Upper lobe of right lung (tissue), 1 donor: ENCODE data around the gene CRMP1. TPM values are rescaled to one million over a fixed set of nuclear protein-coding genes. Genes with fewer than 3 reads are reported as not detected.

ENCODE experiments used
- ATAC-seq: fragments of 200-7000 bp; cut with Tn5 transposase; one replicate; pipeline ENCODE4 v1.9.1; 2020; ENCODE audit warnings: mild to moderate bottlenecking, moderate library complexity
- DNase-seq: peaks from one replicate; pipeline ENCODE4 v3.0.0-alpha.2; 2020
- H3K27ac ChIP-seq: fragments of 200-600 bp; one replicate; pipeline ENCODE4 v1.8.0; 2022
- H3K27me3 ChIP-seq: fragments of 200-600 bp; one replicate; pipeline ENCODE4 v1.8.0; 2022; ENCODE audit warnings: mild to moderate bottlenecking
- H3K36me3 ChIP-seq: fragments of 200-600 bp; one replicate; pipeline ENCODE4 v1.8.0; 2022
- H3K4me1 ChIP-seq: fragments of 200-600 bp; one replicate; pipeline ENCODE4 v1.8.0; 2022
- H3K4me3 ChIP-seq: fragments of 200-600 bp; one replicate; pipeline ENCODE4 v1.8.0; 2022; ENCODE audit warnings: mild to moderate bottlenecking
- H3K9me3 ChIP-seq: fragments of 200-600 bp; one replicate; pipeline ENCODE4 v1.8.0; 2022
- CTCF ChIP-seq: fragments of 200-600 bp; IDR thresholded peaks from one replicate; pipeline ENCODE4 v1.8.0; 2022; ENCODE audit warnings: antibody characterized with exemption
- intact Hi-C: fragments of 100-400 bp; cut with DNase I; formaldehyde crosslinking; loops from one replicate; pipeline ENCODE4 v1.11.0; 2022
- total RNA-seq: library from RNA; stranded (reverse); fragmentation: NEBNext Ultra II Directional; extraction: Animal tissue kit (Norgen Biotek cat#: 25700); gene quantifications from one replicate; pipeline ENCODE4 v1.2.1, GENCODE V29; 2021
- donor health status: DM: no; HTN: yes; CAD: no; lungs with severe emphysema.

Gene CRMP1
- total RNA-seq, 1 donor from 2014 or later: 6.1 TPM

- no peak for TF ChIP-seq CTCF
- Histone ChIP-seq H3K9me3 (no peaks in the 10 kb centered on the region), H3K27ac (no peak overlapping the region), H3K4me3 (no peak overlapping the region), H3K27me3 (peaks cover 5% of the 10 kb centered on the region), H3K36me3 (no peaks in the 10 kb centered on the region), H3K4me1 (no peaks in the 10 kb centered on the region)
- intact Hi-C loops: no loop called here
- DNase-seq: no peak
- ATAC-seq: no peak
Observed at GRCh38 chr4:5927747-5928146, 34.9 kb upstream of the CRMP1 start.

- ATAC-seq: no peak
- Histone ChIP-seq H3K27me3 (peaks cover 5% of the 10 kb centered on the region), H3K36me3 (no peaks in the 10 kb centered on the region), H3K4me3 (no peak overlapping the region), H3K4me1 (no peaks in the 10 kb centered on the region), H3K9me3 (no peaks in the 10 kb centered on the region), H3K27ac (no peak overlapping the region)
- TF ChIP-seq CTCF: no peak
- intact Hi-C loops: no loop called here
- DNase-seq: no peak
Observed at GRCh38 chr4:5927116-5927515, 34.2 kb upstream of the CRMP1 start.

GRCh38 chr4:5926598-5926997 is 33.7 kb upstream of the CRMP1 start:
- Histone ChIP-seq H3K9me3 (no peaks in the 10 kb centered on the region), H3K36me3 (no peaks in the 10 kb centered on the region), H3K4me1 (no peaks in the 10 kb centered on the region), H3K27ac (no peak overlapping the region), H3K4me3 (no peak overlapping the region), H3K27me3 (peaks cover 5% of the 10 kb centered on the region)
- intact Hi-C loops: no loop called here
- DNase-seq (no peak), ATAC-seq (no peak)
- no peak for TF ChIP-seq CTCF

- H3K9me3 ChIP-seq: no peaks in the 10 kb centered on the region
- ATAC-seq (no peak), DNase-seq (no peak)
- no peaks in the 10 kb centered on the region for H3K36me3 ChIP-seq
- peaks cover 3% of the 10 kb centered on the region for H3K27me3 ChIP-seq
- no peaks in the 10 kb centered on the region for H3K4me1 ChIP-seq
- H3K4me3 ChIP-seq: no peak overlapping the region
- no peak for TF ChIP-seq CTCF
- H3K27ac ChIP-seq: no peak overlapping the region
- intact Hi-C loops: no loop called here
Observed at GRCh38 chr4:5925419-5926200, 32.7 kb upstream of the CRMP1 start.

- Histone ChIP-seq H3K4me3 (no peak overlapping the region), H3K9me3 (no peaks in the 10 kb centered on the region), H3K27ac (no peak overlapping the region), H3K27me3 (no peaks in the 10 kb centered on the region), H3K36me3 (no peaks in the 10 kb centered on the region), H3K4me1 (no peaks in the 10 kb centered on the region)
- ATAC-seq: no peak
- DNase-seq: no peak
- intact Hi-C loops: no loop called here
- no peak for TF ChIP-seq CTCF
Observed at GRCh38 chr4:5924461-5925125, 31.7 kb upstream of the CRMP1 start.
